Panc1 (cell line): ENCODE results near the gene AMZ1. TPM values are rescaled to one million over a fixed set of nuclear protein-coding genes. Genes with fewer than 3 reads are reported as not detected.

Experiments
- ATAC-seq: fragments of 200-7000 bp; cut with Tn5 transposase; 2 replicates; pipeline ENCODE4 v1.9.1; 2020; ENCODE audit warnings: mild to moderate bottlenecking, moderate library complexity
- BruUV-seq: library from RNA; stranded (reverse); fragments of 400-500 nt; replicated peaks from 2 replicates; lab custom pipeline; 2021; lab: Mats Ljungman, UMichigan
- CTCF ChIA-PET: fragments of 300-600 bp; sonication (Branson Sonifier 250); formaldehyde crosslinking; loops from one replicate; lab custom pipeline; 2022; ENCODE audit warnings: antibody characterized with exemption; lab: Charles Lee
- POLR2A ChIA-PET: fragments of 300-600 bp; sonication (Branson Sonifier 250); formaldehyde crosslinking; loops from one replicate; lab custom pipeline; 2022; ENCODE audit warnings: antibody characterized with exemption; lab: Charles Lee
- DNase-seq: peaks from one replicate; pipeline ENCODE4 v3.0.0-alpha.2; 2010; ENCODE audit warnings: low read depth, low spot score
- H3K27ac ChIP-seq: 2 replicates; pipeline ENCODE4 v1.5.1; 2011; ENCODE audit warnings: mild to moderate bottlenecking, low read length, inconsistent platforms
- H3K27me3 ChIP-seq: fragments of 200-500 bp; sonication (Bioruptor generic); 2 replicates; pipeline ENCODE4 v1.6.0; 2014; ENCODE audit warnings: low read length, inconsistent platforms; ENCODE audit not compliant: control insufficient read depth, insufficient read depth
- H3K36me3 ChIP-seq: fragments of 200-500 bp; sonication (Bioruptor generic); 2 replicates; pipeline ENCODE4 v1.5.1; 2014; ENCODE audit warnings: inconsistent platforms, mild to moderate bottlenecking, low read length, moderate library complexity; ENCODE audit not compliant: control insufficient read depth, insufficient read depth
- H3K4me1 ChIP-seq: 2 replicates; pipeline ENCODE4 v1.5.1; 2011; ENCODE audit warnings: inconsistent platforms, mild to moderate bottlenecking, low read length, moderate library complexity; ENCODE audit not compliant: control insufficient read depth, insufficient read depth
- H3K4me3 ChIP-seq, 2 experiments: 2 replicates each; pipeline ENCODE4 v1.5.1; 2011 to 2012; ENCODE audit warnings: low read depth in 2 of 2, low read length in 2 of 2, mild to moderate bottlenecking in 2 of 2, inconsistent platforms in 1 of 2, moderate library complexity in 1 of 2
- H3K9me3 ChIP-seq: fragments of 200-500 bp; sonication (Bioruptor generic); 2 replicates; pipeline ENCODE4 v1.5.1; 2014; ENCODE audit warnings: low read depth, mild to moderate bottlenecking, inconsistent platforms, low read length, moderate library complexity; ENCODE audit not compliant: control insufficient read depth, insufficient read depth
- POLR2AphosphoS5 ChIP-seq: IDR thresholded peaks from 2 replicates; pipeline ENCODE4 v1.6.1; 2012; ENCODE audit warnings: mild to moderate bottlenecking, low read depth, low read length, moderate library complexity
- REST ChIP-seq, 2 experiments: IDR thresholded peaks; 2 replicates each; pipeline ENCODE4 v1.6.1; 2011 to 2012; ENCODE audit warnings: low read depth in 2 of 2, control low read depth in 1 of 2, low read length in 1 of 2, mild to moderate bottlenecking in 1 of 2, moderate library complexity in 1 of 2; ENCODE audit not compliant: insufficient read depth in 1 of 2
- SIN3A ChIP-seq: IDR thresholded peaks from 2 replicates; pipeline ENCODE4 v1.6.1; 2012; ENCODE audit warnings: low read depth, mild to moderate bottlenecking, low read length, moderate library complexity, borderline replicate concordance; ENCODE audit not compliant: insufficient read depth
- TCF7L2 ChIP-seq: IDR thresholded peaks from 2 replicates; pipeline ENCODE4 v1.6.1; 2011; ENCODE audit warnings: mild to moderate bottlenecking, low read depth, low read length, inconsistent platforms
- in situ Hi-C: cut with HindIII; loops from 2 replicates; pipeline ENCODE4 v1.10.0; 2016; ENCODE audit warnings: low sequenced_read_pairs, low pct_unique_long_range_greater_than_20kb
- intact Hi-C: fragments of 100-400 bp; cut with micrococcal nuclease; formaldehyde crosslinking; loops from one replicate; pipeline ENCODE4 v1.10.0; 2022; ENCODE audit not compliant: unreplicated experiment
- total RNA-seq: library from RNA; stranded (reverse); gene quantifications from one replicate; pipeline ENCODE4 v1.2.1, GENCODE V29; 2021; ENCODE audit not compliant: unreplicated experiment
- TF ChIP-seq, protein P1 (sequence below): fragments of 450-650 bp; IDR thresholded peaks from 2 replicates; pipeline ENCODE4 v1.5.1; 2017; ENCODE audit warnings: mild to moderate bottlenecking

Gene AMZ1
- total RNA-seq, 1 experiment from 2014 or later, result 0.57 TPM

DNA sequence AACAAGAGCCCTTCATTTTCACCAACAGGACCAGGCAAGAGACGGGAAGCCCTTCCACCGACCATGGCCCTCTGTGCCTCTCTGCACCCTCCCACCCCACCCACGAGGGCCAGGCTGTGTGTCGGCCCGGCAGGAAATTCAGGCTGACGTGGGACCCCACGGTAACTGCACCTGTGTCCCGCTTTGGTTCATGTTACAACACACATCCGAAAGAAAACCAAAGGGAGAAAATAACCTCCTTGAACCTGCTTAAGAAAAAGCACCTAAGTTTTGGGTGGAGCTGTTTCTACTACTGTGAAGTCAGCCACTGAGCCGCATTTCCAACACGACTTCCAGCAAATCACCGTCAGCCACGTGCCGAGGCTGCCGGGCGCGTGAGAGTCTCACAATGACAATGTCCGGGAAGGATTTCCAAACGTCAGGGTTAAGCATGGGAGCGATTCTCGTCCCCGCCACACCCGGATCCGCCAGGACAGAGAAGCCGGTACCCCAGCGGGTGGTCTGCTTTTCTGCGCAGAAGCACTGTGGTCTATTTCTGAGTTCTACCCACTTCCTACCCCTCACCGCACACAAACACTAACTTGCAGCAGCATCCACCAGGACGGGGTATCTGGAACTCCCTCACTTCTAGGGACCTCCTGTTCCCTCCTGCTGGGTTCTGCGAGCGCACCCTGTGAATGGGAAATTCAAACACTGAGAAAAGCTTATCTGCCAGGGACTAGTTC is 36.6 kb downstream of the AMZ1 start:
- POLR2A ChIA-PET, result no interaction called here
- no peak for ATAC-seq
- H3K27ac ChIP-seq, result no peak overlapping the region
- no peak overlapping the region for H3K4me3 ChIP-seq
- CTCF ChIA-PET, result no interaction called here
- BruUV-seq, result no TSS peak
- H3K9me3 ChIP-seq, result no peaks in the 10 kb centered on the region
- in situ Hi-C loops, result no loop called here
- H3K4me1 ChIP-seq, result peaks cover 10% of the 10 kb centered on the region; the same call in 1 of the 2 replicates
- DNase-seq, result no peak
- TF ChIP-seq, protein P1, sequence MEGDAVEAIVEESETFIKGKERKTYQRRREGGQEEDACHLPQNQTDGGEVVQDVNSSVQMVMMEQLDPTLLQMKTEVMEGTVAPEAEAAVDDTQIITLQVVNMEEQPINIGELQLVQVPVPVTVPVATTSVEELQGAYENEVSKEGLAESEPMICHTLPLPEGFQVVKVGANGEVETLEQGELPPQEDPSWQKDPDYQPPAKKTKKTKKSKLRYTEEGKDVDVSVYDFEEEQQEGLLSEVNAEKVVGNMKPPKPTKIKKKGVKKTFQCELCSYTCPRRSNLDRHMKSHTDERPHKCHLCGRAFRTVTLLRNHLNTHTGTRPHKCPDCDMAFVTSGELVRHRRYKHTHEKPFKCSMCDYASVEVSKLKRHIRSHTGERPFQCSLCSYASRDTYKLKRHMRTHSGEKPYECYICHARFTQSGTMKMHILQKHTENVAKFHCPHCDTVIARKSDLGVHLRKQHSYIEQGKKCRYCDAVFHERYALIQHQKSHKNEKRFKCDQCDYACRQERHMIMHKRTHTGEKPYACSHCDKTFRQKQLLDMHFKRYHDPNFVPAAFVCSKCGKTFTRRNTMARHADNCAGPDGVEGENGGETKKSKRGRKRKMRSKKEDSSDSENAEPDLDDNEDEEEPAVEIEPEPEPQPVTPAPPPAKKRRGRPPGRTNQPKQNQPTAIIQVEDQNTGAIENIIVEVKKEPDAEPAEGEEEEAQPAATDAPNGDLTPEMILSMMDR, result no peak
- TF ChIP-seq POLR2AphosphoS5 (no peak), SIN3A (no peak), REST (IDR thresholded peaks at IDR 0.05; ENCODE audit: insufficient read depth in 1 of 2, low read depth in 2 of 2, low read length in 1 of 2) (no peak), TCF7L2 (no peak)
- intact Hi-C loops, result no loop called here
- H3K27me3 ChIP-seq, result no peaks in the 10 kb centered on the region
- H3K36me3 ChIP-seq, result peaks cover 5% of the 10 kb centered on the region; the same call in 1 of the 2 replicates

DNA sequence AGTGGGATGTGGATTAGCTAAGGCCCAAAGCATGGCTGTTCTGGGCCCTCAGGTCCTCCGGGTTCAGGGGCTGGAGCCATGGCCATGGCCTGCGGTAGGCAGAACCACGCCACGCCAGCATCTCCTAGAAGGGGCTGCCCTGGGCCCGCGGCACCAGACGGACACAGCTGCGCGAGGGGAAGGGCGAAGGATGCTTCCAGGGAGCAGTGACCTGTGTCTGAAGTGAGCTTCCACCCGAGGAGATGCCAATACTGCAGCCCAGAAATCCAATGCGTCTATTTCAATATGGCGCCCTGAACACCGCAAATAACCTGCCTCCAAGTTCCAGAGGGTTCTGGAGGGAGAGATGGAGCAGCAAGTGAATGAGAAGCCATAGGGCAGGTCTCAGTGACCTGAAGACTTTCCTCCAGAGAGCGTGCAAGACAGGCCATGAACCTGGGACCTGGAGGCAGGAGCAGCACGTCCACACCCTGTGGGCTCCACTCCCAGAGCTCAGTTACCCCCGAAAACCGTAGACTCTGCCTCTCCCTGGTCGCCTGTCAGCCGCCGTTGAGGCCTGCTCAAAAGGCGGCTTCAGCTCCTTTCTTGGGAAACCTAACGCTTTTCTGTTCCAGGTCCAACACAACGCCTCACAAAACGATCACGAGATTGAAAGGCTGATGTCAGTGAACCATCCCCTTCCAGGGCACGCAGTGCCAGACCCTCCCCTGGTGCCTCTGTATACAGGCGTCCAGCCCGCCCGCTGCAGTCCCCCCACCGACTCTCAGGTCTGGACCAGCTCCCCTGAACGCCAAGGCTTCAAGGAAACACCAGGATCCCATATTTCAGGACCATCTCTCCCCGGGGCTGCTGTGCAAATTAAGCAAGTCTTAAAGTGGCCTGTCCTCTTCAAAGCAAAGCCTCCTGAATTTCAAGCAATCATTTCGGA is 37.4 kb downstream of the AMZ1 start:
- DNase-seq (no peak), ATAC-seq (no peak)
- intact Hi-C loops (no loop called here), in situ Hi-C loops (no loop called here)
- Histone ChIP-seq H3K9me3 (no peaks in the 10 kb centered on the region), H3K27me3 (no peaks in the 10 kb centered on the region), H3K36me3 (peaks cover 5% of the 10 kb centered on the region; the same call in 1 of the 2 replicates), H3K4me1 (peaks cover 8% of the 10 kb centered on the region; the same call in 1 of the 2 replicates), H3K4me3 (no peak overlapping the region), H3K27ac (no peak overlapping the region)
- POLR2A ChIA-PET, result no interaction called here
- TF ChIP-seq, protein P1, result no peak
- TF ChIP-seq SIN3A (no peak), POLR2AphosphoS5 (no peak), REST (IDR thresholded peaks at IDR 0.05; ENCODE audit: insufficient read depth in 1 of 2, low read depth in 2 of 2, low read length in 1 of 2) (no peak)
- CTCF ChIA-PET, result interaction anchor here (0.6 kb wide), 1 partner anchor 105 kb away, joined by 4 read pairs; no protein-coding TSS in a partner anchor
- no TSS peak for BruUV-seq
